GM23338 (cell line): ENCODE results near the gene B3GAT2. TPM values are rescaled to one million over a fixed set of nuclear protein-coding genes. Genes with fewer than 3 reads are reported as not detected.

ENCODE experiments used
- ATAC-seq: fragments of 200-7000 bp; cut with Tn5 transposase; 3 replicates; pipeline ENCODE4 v1.9.1; 2020
- DNase-seq: peaks from one replicate; pipeline ENCODE4 v3.0.0-alpha.2; 2015; ENCODE audit warnings: low spot score
- H2AFZ ChIP-seq: fragments of 200-600 bp; sonication (generic); 2 replicates; pipeline ENCODE4 v1.8.0; 2016; ENCODE audit warnings: antibody characterized with exemption, mild to moderate bottlenecking, moderate library complexity
- H3F3A ChIP-seq: fragments of 200-600 bp; sonication (generic); replicated peaks from 2 replicates; pipeline ENCODE4 v1.8.0; 2017; ENCODE audit warnings: antibody characterized with exemption, mixed run types, low read depth
- H3K27ac ChIP-seq: fragments of 200-600 bp; sonication (generic); 2 replicates; pipeline ENCODE4 v1.6.1; 2016; ENCODE audit warnings: low read depth
- H3K27me3 ChIP-seq: fragments of 200-600 bp; sonication (generic); 2 replicates; pipeline ENCODE4 v1.8.0; 2016; ENCODE audit warnings: mild to moderate bottlenecking, mixed run types, moderate library complexity; ENCODE audit not compliant: insufficient read depth
- H3K36me3 ChIP-seq: fragments of 200-600 bp; sonication (generic); 2 replicates; pipeline ENCODE4 v1.8.0; 2016; ENCODE audit warnings: mild to moderate bottlenecking; ENCODE audit not compliant: insufficient read depth
- H3K4me1 ChIP-seq: fragments of 200-600 bp; sonication (generic); 2 replicates; pipeline ENCODE4 v1.8.0; 2016; ENCODE audit warnings: mild to moderate bottlenecking, moderate library complexity; ENCODE audit not compliant: insufficient read depth
- H3K4me2 ChIP-seq: fragments of 200-600 bp; sonication (generic); 2 replicates; pipeline ENCODE4 v1.7.1; 2017; ENCODE audit warnings: mixed run types
- H3K4me3 ChIP-seq: fragments of 200-600 bp; sonication (generic); 2 replicates; pipeline ENCODE4 v1.6.1; 2016; ENCODE audit warnings: mixed run types
- H3K79me2 ChIP-seq: fragments of 200-600 bp; sonication (generic); replicated peaks from 2 replicates; pipeline ENCODE4 v1.8.0; 2017; ENCODE audit warnings: mild to moderate bottlenecking; ENCODE audit not compliant: insufficient read depth
- H3K9me2 ChIP-seq: fragments of 200-600 bp; sonication (generic); 2 replicates; pipeline ENCODE4 v1.8.0; 2017; ENCODE audit not compliant: insufficient read depth
- H4K20me1 ChIP-seq: fragments of 200-600 bp; sonication (generic); replicated peaks from 2 replicates; pipeline ENCODE4 v1.8.0; 2017; ENCODE audit warnings: mild to moderate bottlenecking; ENCODE audit not compliant: insufficient read depth
- H3K27ac Mint-ChIP-seq: 2 replicates; pipeline ENCODE4 v1.8.0; 2020; ENCODE audit warnings: inconsistent platforms, mild to moderate bottlenecking, moderate library complexity, mixed read lengths
- H3K27me3 Mint-ChIP-seq: 3 replicates; pipeline ENCODE4 v1.8.0; 2022; ENCODE audit warnings: low read depth, mild to moderate bottlenecking, moderate library complexity, mixed read lengths, inconsistent platforms; ENCODE audit not compliant: insufficient read depth, poor library complexity
- H3K36me3 Mint-ChIP-seq: 3 replicates; pipeline ENCODE4 v1.8.0; 2021; ENCODE audit warnings: low read depth, mild to moderate bottlenecking, inconsistent platforms, moderate library complexity, mixed read lengths
- H3K4me1 Mint-ChIP-seq: 3 replicates; pipeline ENCODE4 v1.8.0; 2020; ENCODE audit warnings: mild to moderate bottlenecking, inconsistent platforms, mixed read lengths
- H3K4me3 Mint-ChIP-seq: 3 replicates; pipeline ENCODE4 v1.8.0; 2021; ENCODE audit warnings: moderate library complexity, mild to moderate bottlenecking, inconsistent platforms, mixed read lengths
- H3K9me3 Mint-ChIP-seq: 3 replicates; pipeline ENCODE4 v1.8.0; 2020; ENCODE audit warnings: moderate library complexity, mild to moderate bottlenecking, inconsistent platforms, mixed read lengths
- CTCF ChIP-seq, 2 experiments: fragments of 200-600 bp in 1 of 2; sonication (generic) in 1 of 2; conservative IDR thresholded peaks; 2 replicates each; pipeline versions ENCODE4 v1.5.1 to v1.6.1; 2016 to 2017; ENCODE audit warnings: antibody characterized with exemption in 2 of 2, low read depth in 2 of 2, mild to moderate bottlenecking in 2 of 2, moderate library complexity in 1 of 2
- EZH2 ChIP-seq: fragments of 200-600 bp; sonication (generic); IDR thresholded peaks from one replicate; pipeline ENCODE4 v1.8.0; 2017; ENCODE audit warnings: antibody characterized with exemption, mild to moderate bottlenecking, low read depth; ENCODE audit not compliant: unreplicated experiment
- JUNB ChIP-seq: IDR thresholded peaks from one replicate; pipeline ENCODE4 v1.6.1; 2016; ENCODE audit warnings: antibody characterized with exemption; ENCODE audit not compliant: unreplicated experiment
- NANOG ChIP-seq: IDR thresholded peaks from 2 replicates; pipeline ENCODE4 v1.6.1; 2016; ENCODE audit warnings: antibody characterized with exemption, borderline replicate concordance
- REST ChIP-seq: IDR thresholded peaks from one replicate; pipeline ENCODE4 v1.6.1; 2018; ENCODE audit warnings: antibody characterized with exemption; ENCODE audit not compliant: unreplicated experiment
- STAT1 ChIP-seq: IDR thresholded peaks from one replicate; pipeline ENCODE4 v1.6.1; 2016; ENCODE audit warnings: antibody characterized with exemption; ENCODE audit not compliant: unreplicated experiment
- ZNF114 ChIP-seq: fragments of 250-450 bp; sonication (Bioruptor Pico); IDR thresholded peaks from 2 replicates; pipeline ENCODE4 v1.5.0; 2020; ENCODE audit warnings: mild to moderate bottlenecking, moderate library complexity
- ZNF331 ChIP-seq: fragments of 250-450 bp; sonication (Bioruptor Pico); IDR thresholded peaks from 2 replicates; pipeline ENCODE4 v1.5.0; 2020; ENCODE audit warnings: low read depth, mild to moderate bottlenecking, moderate library complexity
- polyA plus RNA-seq: library from polyadenylated mRNA; unstranded; fragments of >200 nt; fragmentation: Nextera tagmentation; extraction: Ambion mirVana; gene quantifications from 2 replicates; pipeline ENCODE4 v1.2.1, GENCODE V29; 2016
- total RNA-seq: library from RNA; depleted of rRNA; stranded (reverse); fragments of >200 nt; shearing (Covaris generic); gene quantifications from 2 replicates; pipeline ENCODE4 v1.2.3, GENCODE V29; 2014
- TF ChIP-seq, protein P1 (sequence below): IDR thresholded peaks from 2 replicates; pipeline ENCODE4 v1.6.1; 2016; ENCODE audit warnings: antibody characterized with exemption
- TF ChIP-seq, protein P2 (sequence below): fragments of 250-450 bp; sonication (Bioruptor Pico); IDR thresholded peaks from 2 replicates; pipeline ENCODE4 v1.5.0; 2020; ENCODE audit warnings: mild to moderate bottlenecking, moderate library complexity

B3GAT2 gene
- total and polyA plus RNA-seq, 2 experiments from 2014 or later: 1.7 to 1.8 TPM

- no peaks in the 10 kb centered on the region for H3K79me2 ChIP-seq
- Mint-ChIP-seq H3K9me3 (no peaks in the 10 kb centered on the region), H3K27me3 (no peaks in the 10 kb centered on the region), H3K4me1 (no peaks in the 10 kb centered on the region), H3K4me3 (no peak overlapping the region), H3K27ac (no peak overlapping the region), H3K36me3 (no peaks in the 10 kb centered on the region)
- no peaks in the 10 kb centered on the region for H3K4me1 ChIP-seq
- H3K27ac ChIP-seq: no peak overlapping the region
- no peaks in the 10 kb centered on the region for H3F3A ChIP-seq
- no peaks in the 10 kb centered on the region for H3K36me3 ChIP-seq
- no peak overlapping the region for H3K4me2 ChIP-seq
- no peaks in the 10 kb centered on the region for H3K27me3 ChIP-seq
- no peak for ATAC-seq
- no peaks in the 10 kb centered on the region for H3K9me2 ChIP-seq
- no peak overlapping the region for H3K4me3 ChIP-seq
- no peak for TF ChIP-seq STAT1
- TF ChIP-seq NANOG: no peak
- TF ChIP-seq REST: no peak
- H2AFZ ChIP-seq: no peak overlapping the region
- no peaks in the 10 kb centered on the region for H4K20me1 ChIP-seq
- no peak for DNase-seq
These were observed 62.9 kb downstream of the B3GAT2 start for GRCh38 chr6:70894001-70894400.

- ATAC-seq: no peak
- H3K4me1 ChIP-seq: peaks cover 17% of the 10 kb centered on the region
- H3K79me2 ChIP-seq: no peaks in the 10 kb centered on the region
- H3K27ac ChIP-seq: no peak overlapping the region
- H3K4me3 Mint-ChIP-seq: no peak overlapping the region
- no peak overlapping the region for H2AFZ ChIP-seq
- no peaks in the 10 kb centered on the region for H3K27me3 ChIP-seq
- H3K4me3 ChIP-seq: no peak overlapping the region
- H3F3A ChIP-seq: no peaks in the 10 kb centered on the region
- no peaks in the 10 kb centered on the region for H3K9me3 Mint-ChIP-seq
- no peak overlapping the region for H3K27ac Mint-ChIP-seq
- peaks cover 2% of the 10 kb centered on the region for H3K27me3 Mint-ChIP-seq
- no peak overlapping the region for H3K4me2 ChIP-seq
- H4K20me1 ChIP-seq: no peaks in the 10 kb centered on the region
- H3K9me2 ChIP-seq: no peaks in the 10 kb centered on the region
- no peaks in the 10 kb centered on the region for H3K36me3 Mint-ChIP-seq
- H3K36me3 ChIP-seq: no peaks in the 10 kb centered on the region
- H3K4me1 Mint-ChIP-seq: peaks cover 23% of the 10 kb centered on the region
- no peak for DNase-seq
- TF ChIP-seq JUNB (no peak), CTCF (conservative IDR thresholded peaks at IDR 0.05; ENCODE audit: low read depth in 2 of 2) (no peak), ZNF331 (CRISPR knock-in tag) (no peak), EZH2 (no peak), STAT1 (no peak), ZNF114 (CRISPR knock-in tag) (no peak)
- TF ChIP-seq, protein P1, sequence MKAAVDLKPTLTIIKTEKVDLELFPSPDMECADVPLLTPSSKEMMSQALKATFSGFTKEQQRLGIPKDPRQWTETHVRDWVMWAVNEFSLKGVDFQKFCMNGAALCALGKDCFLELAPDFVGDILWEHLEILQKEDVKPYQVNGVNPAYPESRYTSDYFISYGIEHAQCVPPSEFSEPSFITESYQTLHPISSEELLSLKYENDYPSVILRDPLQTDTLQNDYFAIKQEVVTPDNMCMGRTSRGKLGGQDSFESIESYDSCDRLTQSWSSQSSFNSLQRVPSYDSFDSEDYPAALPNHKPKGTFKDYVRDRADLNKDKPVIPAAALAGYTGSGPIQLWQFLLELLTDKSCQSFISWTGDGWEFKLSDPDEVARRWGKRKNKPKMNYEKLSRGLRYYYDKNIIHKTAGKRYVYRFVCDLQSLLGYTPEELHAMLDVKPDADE: no peak
- TF ChIP-seq, protein P2, sequence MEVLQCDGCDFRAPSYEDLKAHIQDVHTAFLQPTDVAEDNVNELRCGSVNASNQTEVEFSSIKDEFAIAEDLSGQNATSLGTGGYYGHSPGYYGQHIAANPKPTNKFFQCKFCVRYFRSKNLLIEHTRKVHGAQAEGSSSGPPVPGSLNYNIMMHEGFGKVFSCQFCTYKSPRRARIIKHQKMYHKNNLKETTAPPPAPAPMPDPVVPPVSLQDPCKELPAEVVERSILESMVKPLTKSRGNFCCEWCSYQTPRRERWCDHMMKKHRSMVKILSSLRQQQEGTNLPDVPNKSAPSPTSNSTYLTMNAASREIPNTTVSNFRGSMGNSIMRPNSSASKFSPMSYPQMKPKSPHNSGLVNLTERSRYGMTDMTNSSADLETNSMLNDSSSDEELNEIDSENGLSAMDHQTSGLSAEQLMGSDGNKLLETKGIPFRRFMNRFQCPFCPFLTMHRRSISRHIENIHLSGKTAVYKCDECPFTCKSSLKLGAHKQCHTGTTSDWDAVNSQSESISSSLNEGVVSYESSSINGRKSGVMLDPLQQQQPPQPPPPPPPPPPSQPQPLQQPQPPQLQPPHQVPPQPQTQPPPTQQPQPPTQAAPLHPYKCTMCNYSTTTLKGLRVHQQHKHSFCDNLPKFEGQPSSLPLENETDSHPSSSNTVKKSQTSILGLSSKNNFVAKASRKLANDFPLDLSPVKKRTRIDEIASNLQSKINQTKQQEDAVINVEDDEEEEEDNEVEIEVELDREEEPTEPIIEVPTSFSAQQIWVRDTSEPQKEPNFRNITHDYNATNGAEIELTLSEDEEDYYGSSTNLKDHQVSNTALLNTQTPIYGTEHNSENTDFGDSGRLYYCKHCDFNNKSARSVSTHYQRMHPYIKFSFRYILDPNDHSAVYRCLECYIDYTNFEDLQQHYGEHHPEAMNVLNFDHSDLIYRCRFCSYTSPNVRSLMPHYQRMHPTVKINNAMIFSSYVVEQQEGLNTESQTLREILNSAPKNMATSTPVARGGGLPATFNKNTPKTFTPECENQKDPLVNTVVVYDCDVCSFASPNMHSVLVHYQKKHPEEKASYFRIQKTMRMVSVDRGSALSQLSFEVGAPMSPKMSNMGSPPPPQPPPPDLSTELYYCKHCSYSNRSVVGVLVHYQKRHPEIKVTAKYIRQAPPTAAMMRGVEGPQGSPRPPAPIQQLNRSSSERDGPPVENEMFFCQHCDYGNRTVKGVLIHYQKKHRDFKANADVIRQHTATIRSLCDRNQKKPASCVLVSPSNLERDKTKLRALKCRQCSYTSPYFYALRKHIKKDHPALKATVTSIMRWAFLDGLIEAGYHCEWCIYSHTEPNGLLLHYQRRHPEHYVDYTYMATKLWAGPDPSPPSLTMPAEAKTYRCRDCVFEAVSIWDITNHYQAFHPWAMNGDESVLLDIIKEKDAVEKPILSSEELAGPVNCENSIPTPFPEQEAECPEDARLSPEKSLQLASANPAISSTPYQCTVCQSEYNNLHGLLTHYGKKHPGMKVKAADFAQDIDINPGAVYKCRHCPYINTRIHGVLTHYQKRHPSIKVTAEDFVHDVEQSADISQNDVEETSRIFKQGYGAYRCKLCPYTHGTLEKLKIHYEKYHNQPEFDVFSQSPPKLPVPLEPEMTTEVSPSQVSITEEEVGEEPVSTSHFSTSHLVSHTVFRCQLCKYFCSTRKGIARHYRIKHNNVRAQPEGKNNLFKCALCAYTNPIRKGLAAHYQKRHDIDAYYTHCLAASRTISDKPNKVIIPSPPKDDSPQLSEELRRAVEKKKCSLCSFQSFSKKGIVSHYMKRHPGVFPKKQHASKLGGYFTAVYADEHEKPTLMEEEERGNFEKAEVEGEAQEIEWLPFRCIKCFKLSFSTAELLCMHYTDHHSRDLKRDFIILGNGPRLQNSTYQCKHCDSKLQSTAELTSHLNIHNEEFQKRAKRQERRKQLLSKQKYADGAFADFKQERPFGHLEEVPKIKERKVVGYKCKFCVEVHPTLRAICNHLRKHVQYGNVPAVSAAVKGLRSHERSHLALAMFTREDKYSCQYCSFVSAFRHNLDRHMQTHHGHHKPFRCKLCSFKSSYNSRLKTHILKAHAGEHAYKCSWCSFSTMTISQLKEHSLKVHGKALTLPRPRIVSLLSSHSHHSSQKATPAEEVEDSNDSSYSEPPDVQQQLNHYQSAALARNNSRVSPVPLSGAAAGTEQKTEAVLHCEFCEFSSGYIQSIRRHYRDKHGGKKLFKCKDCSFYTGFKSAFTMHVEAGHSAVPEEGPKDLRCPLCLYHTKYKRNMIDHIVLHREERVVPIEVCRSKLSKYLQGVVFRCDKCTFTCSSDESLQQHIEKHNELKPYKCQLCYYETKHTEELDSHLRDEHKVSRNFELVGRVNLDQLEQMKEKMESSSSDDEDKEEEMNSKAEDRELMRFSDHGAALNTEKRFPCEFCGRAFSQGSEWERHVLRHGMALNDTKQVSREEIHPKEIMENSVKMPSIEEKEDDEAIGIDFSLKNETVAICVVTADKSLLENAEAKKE: no peak
These were observed 67.6 kb downstream of the B3GAT2 start for GRCh38 chr6:70889270-70889669.
